Keratinocyte (primary cell): ENCODE results near the gene SIX3. TPM values are rescaled to one million over a fixed set of nuclear protein-coding genes. Genes with fewer than 3 reads are reported as not detected.
A peak's percentile ranks its signal among the peaks of the same experiment; 100 is the strongest.

Experiments
- DNase-seq: peaks from one replicate; pipeline ENCODE4 v3.0.0-alpha.2; 2011; ENCODE audit warnings: low read depth, missing footprints, low spot score
- FAIRE-seq: peaks from 2 replicates; lab custom pipeline; 2011; peaks lifted over from hg19 to GRCh38; lab: Jason Lieb, UNC
- H2AFZ ChIP-seq: 2 replicates; pipeline ENCODE4 v1.6.0; 2012; ENCODE audit warnings: low read length, control low read depth, inconsistent platforms; ENCODE audit not compliant: control insufficient read depth
- H3K27ac ChIP-seq: 2 replicates; pipeline ENCODE4 v1.5.1; 2011; ENCODE audit warnings: low read length; ENCODE audit not compliant: control insufficient read depth, insufficient read depth
- H3K27me3 ChIP-seq: 3 replicates; pipeline ENCODE4 v1.6.0; 2011; ENCODE audit warnings: low read length; ENCODE audit not compliant: control insufficient read depth, insufficient read depth; ENCODE audit errors: extremely low read depth
- H3K36me3 ChIP-seq, 2 experiments: 2 replicates in 1 of 2; 3 replicates in 1 of 2; pipeline ENCODE4 v1.5.1; 2011; ENCODE audit warnings: low read length in 2 of 2, mild to moderate bottlenecking in 1 of 2; ENCODE audit not compliant: control insufficient read depth in 2 of 2, insufficient read depth in 2 of 2; ENCODE audit errors: extremely low read depth in 1 of 2
- H3K4me1 ChIP-seq: 3 replicates; pipeline ENCODE4 v1.5.1; 2011; ENCODE audit warnings: low read length; ENCODE audit not compliant: control insufficient read depth, insufficient read depth; ENCODE audit errors: extremely low read depth
- H3K4me2 ChIP-seq: 3 replicates; pipeline ENCODE4 v1.6.0; 2011; ENCODE audit warnings: low read depth, low read length; ENCODE audit not compliant: control insufficient read depth, insufficient read depth; ENCODE audit errors: extremely low read depth
- H3K4me3 ChIP-seq, 3 experiments: fragments of 200-600 bp in 1 of 3; sonication (generic) in 1 of 3; 2 replicates in 2 of 3; 3 replicates in 1 of 3; pipeline ENCODE4 v1.5.1; 2011 to 2016; ENCODE audit warnings: low read length in 3 of 3, mild to moderate bottlenecking in 3 of 3, control low read depth in 2 of 3, inconsistent platforms in 1 of 3, low read depth in 1 of 3, mixed read lengths in 1 of 3, mixed run types in 1 of 3, moderate library complexity in 1 of 3; ENCODE audit not compliant: control insufficient read depth in 2 of 3, insufficient read depth in 2 of 3; ENCODE audit errors: extremely low read depth in 1 of 3
- H3K79me2 ChIP-seq: 2 replicates; pipeline ENCODE4 v1.6.0; 2012; ENCODE audit warnings: low read length; ENCODE audit not compliant: control insufficient read depth, insufficient read depth
- H3K9ac ChIP-seq: 3 replicates; pipeline ENCODE4 v1.6.0; 2011; ENCODE audit warnings: low read length; ENCODE audit not compliant: control insufficient read depth, insufficient read depth; ENCODE audit errors: extremely low read depth
- H3K9me1 ChIP-seq: 3 replicates; pipeline ENCODE4 v1.6.0; 2011; ENCODE audit warnings: low read length; ENCODE audit not compliant: control insufficient read depth, insufficient read depth; ENCODE audit errors: extremely low read depth
- H3K9me3 ChIP-seq: 2 replicates; pipeline ENCODE4 v1.5.1; 2012; ENCODE audit warnings: low read depth, low read length; ENCODE audit not compliant: control insufficient read depth
- H4K20me1 ChIP-seq: 3 replicates; pipeline ENCODE4 v1.6.0; 2011; ENCODE audit warnings: low read length; ENCODE audit not compliant: control insufficient read depth, insufficient read depth; ENCODE audit errors: extremely low read depth
- CTCF ChIP-seq, 3 experiments: IDR thresholded peaks in 1 of 3; conservative IDR thresholded peaks in 1 of 3; optimal IDR thresholded peaks in 1 of 3; 2 replicates in 2 of 3; 3 replicates in 1 of 3; pipeline versions ENCODE3 to v1.5.1; 2011; ENCODE audit warnings: low read length in 3 of 3, mild to moderate bottlenecking in 3 of 3, moderate library complexity in 2 of 3, control low read depth in 1 of 3, inconsistent platforms in 1 of 3; ENCODE audit not compliant: insufficient read depth in 2 of 3; ENCODE audit errors: extremely low read depth in 1 of 3
- EZH2 ChIP-seq: IDR thresholded peaks from one replicate; pipeline ENCODE4 v1.6.1; 2012; ENCODE audit warnings: inconsistent platforms, mild to moderate bottlenecking, low read length, moderate library complexity
- dilution Hi-C: fragments of 300-500 bp; cut with MboI; formaldehyde crosslinking; loops from one replicate; pipeline ENCODE4 v1.7.0; 2020; ENCODE audit warnings: low sequenced_read_pairs; ENCODE audit not compliant: extremely low pct_ligation_motif_present
- polyA plus RNA-seq, 5 experiments: library from polyadenylated mRNA; depleted of rRNA in 3 of 5; stranded (reverse) in 3 of 5; stranded (forward) in 1 of 5; unstranded in 1 of 5; fragments of >200 nt; gene quantifications; 1 replicate in 1 of 5; 2 replicates in 3 of 5; 3 replicates in 1 of 5; pipeline versions ENCODE4 v1.2.1 to v1.2.3, GENCODE V29; 2011 to 2012; ENCODE audit warnings: missing spikeins in 2 of 5, low read depth in 1 of 5, low replicate concordance in 1 of 5

The SIX3 gene
- polyA plus RNA-seq, 1 donor (not counting 4 experiments of a cell fraction or from before 2014, with no cell fraction given) = not detected

GRCh38 chr2:44952806-44953498, 11.4 kb downstream of the SIX3 start:
- Histone ChIP-seq H2AFZ (no peak overlapping the region), H3K9ac (no peak overlapping the region), H3K27ac (no peak overlapping the region), H3K4me2 (peak overlapping the region; percentile 83), H3K36me3 (no peaks in the 10 kb centered on the region), H3K4me1 (peaks cover 16% of the 10 kb centered on the region), H3K79me2 (no peaks in the 10 kb centered on the region), H3K4me3 (peak overlapping the region in 2 of 3 experiments; percentile 39 to 65), H3K9me3 (no peaks in the 10 kb centered on the region), H3K9me1 (no peaks in the 10 kb centered on the region), H3K27me3 (peaks cover 63% of the 10 kb centered on the region), H4K20me1 (no peaks in the 10 kb centered on the region)
- dilution Hi-C loops = loop anchor here (25.0 kb wide), 1 partner anchor 466 kb away; no protein-coding TSS in a partner anchor
- DNase-seq (no peak), FAIRE-seq (no peak)
- TF ChIP-seq EZH2 (peak; percentile 92), CTCF (optimal IDR thresholded peaks at IDR 0.05 in 1 of 3, IDR thresholded peaks at IDR 0.05 in 1 of 3, conservative IDR thresholded peaks at IDR 0.05 in 1 of 3; ENCODE audit: extremely low read depth in 1 of 3, insufficient read depth in 2 of 3, low read length in 3 of 3) (no peak)

GRCh38 chr2:44953499-44953883, 12.0 kb downstream of the SIX3 start:
- H3K4me1 ChIP-seq = peaks cover 19% of the 10 kb centered on the region
- no peaks in the 10 kb centered on the region for H4K20me1 ChIP-seq
- H3K27me3 ChIP-seq = peaks cover 62% of the 10 kb centered on the region
- no peaks in the 10 kb centered on the region for H3K9me3 ChIP-seq
- TF ChIP-seq EZH2 (no peak), CTCF (optimal IDR thresholded peaks at IDR 0.05 in 1 of 3, IDR thresholded peaks at IDR 0.05 in 1 of 3, conservative IDR thresholded peaks at IDR 0.05 in 1 of 3; ENCODE audit: extremely low read depth in 1 of 3, insufficient read depth in 2 of 3, low read length in 3 of 3) (no peak)
- H2AFZ ChIP-seq = no peak overlapping the region
- H3K9ac ChIP-seq = no peak overlapping the region
- no peak overlapping the region for H3K27ac ChIP-seq
- no peaks in the 10 kb centered on the region for H3K9me1 ChIP-seq
- dilution Hi-C loops = loop anchor here (25.0 kb wide), 1 partner anchor 466 kb away; no protein-coding TSS in a partner anchor
- no peak overlapping the region for H3K4me3 ChIP-seq
- no peak overlapping the region for H3K4me2 ChIP-seq
- no peaks in the 10 kb centered on the region for H3K79me2 ChIP-seq
- no peaks in the 10 kb centered on the region for H3K36me3 ChIP-seq
- FAIRE-seq (no peak), DNase-seq (no peak)
